Stimulated activated CD8-positive, alpha-beta memory T cell treated with anti-CD3 and anti-CD28 coated beads, Interleukin-15, amount 100 ng/mL, for 24 hours (primary cell): ENCODE results near the gene ITGAL.
"Not testable (repeated sequence)": the region's sequence is repeated elsewhere in the genome, so short reads cannot be mapped to it uniquely, and the experiment has no call there.

Source experiments
- DNase-seq: peaks from one replicate; pipeline ENCODE4 v3.0.0-alpha.2; 2020; ENCODE audit warnings: low read depth

ITGAL gene

DNA sequence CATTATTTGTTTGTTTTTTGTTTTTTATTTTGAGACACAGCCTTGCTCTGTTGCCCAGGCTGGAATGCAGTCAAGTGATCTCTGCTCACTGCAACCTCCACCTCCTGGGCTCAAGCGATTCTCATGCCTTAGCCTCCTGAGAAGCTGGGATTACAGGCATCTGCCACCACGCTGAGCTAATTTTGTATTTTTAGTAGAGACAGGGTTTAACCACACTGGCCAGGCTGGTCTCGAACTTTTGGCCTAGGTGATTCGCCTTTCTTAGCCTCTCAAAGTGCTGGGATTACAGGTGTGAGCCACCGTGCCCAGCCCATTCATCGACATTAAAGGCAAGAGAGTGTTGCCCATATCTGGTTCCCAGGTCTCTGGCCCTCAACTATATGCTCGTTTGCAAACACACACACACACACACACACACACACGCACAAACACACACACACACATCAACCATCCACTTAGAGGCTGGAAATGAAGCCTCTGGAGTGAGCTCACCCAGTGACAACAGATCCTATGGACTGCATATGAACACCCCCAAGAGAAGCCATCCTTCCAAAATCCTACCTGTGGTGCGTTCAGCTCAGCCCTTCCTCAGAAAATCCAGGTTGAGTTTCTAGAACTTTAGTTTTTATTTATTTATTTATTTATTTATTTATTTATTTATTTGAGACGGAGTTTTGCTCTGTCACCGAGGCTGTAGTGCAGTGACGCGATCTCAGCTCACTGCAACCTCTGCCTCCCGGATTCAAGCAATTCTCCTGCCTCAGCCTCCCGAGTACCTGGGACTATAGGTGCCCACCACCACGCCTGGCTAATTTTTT lies 14.6 kb upstream of the ITGAL start:
- no peak for DNase-seq

DNA sequence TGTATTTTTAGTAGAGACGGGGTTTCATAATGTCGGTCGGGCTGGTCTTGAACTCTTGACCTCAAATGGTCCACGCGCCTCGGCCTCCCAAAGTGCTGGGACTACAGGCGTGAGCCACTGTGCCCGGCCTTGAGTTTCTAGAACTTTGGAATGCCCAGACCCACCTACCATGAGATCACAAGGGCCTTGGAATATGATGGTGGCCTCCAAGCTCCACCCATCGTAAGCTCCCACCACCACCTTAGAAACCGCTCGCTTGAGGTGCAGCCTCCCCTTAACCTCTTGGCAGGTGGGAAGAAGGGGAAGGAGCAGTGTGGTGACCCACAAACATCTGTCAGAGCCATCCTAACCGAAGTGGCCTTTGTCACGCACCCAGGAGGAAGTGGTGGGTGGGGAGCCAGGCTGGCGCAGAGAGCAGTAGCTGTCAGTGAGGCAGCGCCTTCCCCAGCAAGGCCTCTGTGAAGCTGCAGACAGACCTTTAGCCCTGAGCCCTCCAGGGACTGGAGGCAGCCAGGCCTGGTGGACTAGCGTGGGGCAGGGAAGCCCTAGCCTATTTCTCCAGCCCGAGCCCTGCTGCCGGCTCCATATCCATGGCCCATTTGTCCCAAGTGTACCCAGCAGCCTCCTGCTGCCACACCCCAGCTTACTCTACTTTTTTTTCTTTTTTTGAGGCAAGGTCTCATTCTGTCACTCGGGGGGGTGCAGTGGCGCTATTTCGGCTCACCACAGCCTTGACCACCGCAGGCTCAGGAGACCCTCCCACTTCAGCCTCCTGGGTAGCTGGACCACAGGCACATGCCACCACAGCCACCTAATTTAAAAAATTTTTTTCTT lies 13.8 kb upstream of the ITGAL start:
- peak; percentile 50 for DNase-seq

DNA sequence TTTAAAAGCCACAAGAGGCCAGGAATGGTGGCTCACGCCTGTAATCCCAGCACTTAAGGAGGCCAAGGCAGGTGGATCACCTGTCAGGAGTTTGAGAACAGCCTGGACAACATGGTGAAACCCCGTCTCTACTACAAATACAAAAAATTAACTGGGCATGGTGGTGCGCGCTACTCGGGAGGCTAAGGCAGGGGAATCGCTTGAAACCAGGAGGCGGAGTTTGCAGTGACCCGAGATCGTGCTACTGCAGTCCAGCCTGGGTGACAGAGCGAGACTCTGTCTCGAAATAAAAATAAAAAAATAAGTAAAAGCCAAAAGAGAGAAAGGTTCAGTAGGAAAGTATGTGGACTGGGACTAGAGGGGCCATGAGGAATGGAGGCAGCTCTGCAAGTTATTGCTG lies 13.1 kb upstream of the ITGAL start:
- DNase-seq = no peak

DNA sequence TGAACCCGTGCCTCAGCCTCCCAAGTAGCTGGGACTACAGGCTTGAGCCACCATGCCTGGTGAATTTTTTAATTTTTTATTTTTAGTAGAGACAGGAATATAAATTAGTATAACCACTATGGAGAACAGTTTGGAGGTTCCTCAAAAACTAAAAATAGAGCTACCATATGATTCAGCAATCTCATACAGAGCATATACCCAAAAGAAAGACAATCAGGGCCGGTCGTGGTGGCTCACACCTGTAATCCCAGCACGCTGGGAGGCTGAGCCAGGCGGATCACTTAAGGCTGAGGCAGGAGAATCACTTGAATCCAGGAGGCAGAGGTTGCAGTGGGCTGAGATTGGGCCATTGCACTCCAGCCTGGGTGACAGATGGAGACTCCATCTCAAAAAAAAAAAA lies 11.1 kb upstream of the ITGAL start:
- DNase-seq = not testable (repeated sequence)

DNA sequence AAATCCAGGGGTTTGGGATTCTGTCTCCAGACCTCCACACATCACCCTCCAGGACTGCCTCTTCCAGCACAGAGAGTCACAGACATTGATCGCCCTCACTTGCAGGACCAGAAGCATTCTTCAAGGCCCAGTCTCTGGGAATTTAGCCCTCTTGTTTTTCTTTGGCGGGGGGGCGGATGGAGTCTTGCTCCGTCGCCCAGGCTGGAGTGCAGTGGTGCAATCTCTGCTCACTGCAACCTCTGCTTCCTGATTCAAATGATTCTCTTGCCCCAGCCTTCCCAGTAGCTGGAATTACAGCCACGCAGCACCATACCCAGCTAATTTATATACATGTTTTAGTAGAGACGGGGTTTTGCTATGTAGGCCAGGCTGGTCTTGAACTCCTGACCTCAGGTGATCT lies 8.5 kb upstream of the ITGAL start:
- DNase-seq = no peak

DNA sequence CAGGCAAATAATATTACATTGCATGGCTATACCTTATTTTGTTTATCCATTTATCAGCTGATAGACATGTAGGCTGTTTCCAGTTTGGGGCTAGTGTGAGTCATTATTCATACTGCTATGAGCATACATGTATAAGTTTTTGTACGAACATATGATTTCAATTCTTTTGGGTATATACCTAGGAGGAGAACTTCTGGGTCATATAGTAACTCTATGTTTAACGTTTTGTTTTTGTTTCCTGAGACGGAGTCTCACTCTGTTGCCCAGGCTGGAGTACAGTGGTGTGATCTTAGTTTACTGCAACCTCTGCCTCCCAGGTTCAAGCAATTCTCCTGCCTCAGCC lies 2.4 kb upstream of the ITGAL start:
- no peak for DNase-seq

DNA sequence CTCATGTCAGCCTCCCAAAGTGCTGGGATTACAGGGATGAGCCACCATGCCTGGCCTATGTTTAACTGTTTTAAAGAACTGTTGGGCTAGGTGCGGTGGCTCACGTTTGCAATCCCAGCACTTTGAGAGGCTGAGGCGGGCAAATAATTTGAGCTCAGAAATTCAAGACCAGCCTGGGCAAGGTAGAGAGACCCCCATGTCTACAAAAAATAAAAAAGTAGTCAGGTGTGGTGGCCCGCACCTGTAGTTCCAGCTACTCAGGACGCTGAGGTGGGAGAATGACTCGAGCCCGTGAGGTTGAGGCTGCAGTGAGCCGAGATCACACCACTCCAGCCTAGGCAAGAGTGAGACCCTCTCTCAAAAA lies 1.9 kb upstream of the ITGAL start:
- DNase-seq = no peak

DNA sequence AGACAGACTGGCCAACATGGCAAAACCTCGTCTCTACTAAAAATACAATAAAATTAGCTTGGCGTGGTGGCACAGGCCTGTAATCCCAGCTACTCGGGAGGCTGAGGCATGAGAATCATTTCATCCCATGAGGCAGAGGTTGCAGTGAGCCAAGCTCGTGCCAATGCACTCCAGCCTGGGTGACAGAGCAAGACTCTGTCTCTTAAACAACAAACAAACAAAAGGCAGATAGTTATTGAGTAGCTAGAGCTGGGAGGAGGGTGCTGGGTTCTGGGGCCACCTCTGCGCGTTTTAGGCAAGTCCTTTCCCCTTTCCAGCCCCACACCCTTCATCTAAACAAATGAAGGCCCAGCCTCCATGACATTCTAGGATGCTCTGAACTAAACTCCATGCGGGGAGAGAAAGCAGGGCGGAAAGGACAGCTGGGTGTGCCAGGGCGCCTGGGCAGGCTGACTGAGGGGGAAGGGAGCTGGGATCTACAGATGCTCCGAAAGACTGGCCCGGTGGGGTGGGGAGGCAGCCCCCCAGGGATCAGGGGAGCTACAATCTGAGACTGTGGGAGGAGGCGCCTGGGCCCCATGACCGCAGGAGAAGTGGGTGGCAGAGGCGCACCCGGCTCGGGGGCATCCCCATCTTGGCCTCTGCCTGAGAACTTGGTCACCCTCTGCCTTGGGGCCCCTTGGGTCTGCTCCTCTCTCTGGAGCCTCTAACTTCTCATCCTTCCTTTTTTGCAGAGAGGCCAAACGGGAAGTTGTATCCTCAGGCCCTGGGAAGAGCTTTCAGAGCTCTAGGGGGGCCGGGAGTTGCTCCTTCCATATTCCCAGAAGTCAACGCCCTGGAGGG lies 910 bp downstream of the ITGAL start:
- DNase-seq = peak; percentile 46

DNA sequence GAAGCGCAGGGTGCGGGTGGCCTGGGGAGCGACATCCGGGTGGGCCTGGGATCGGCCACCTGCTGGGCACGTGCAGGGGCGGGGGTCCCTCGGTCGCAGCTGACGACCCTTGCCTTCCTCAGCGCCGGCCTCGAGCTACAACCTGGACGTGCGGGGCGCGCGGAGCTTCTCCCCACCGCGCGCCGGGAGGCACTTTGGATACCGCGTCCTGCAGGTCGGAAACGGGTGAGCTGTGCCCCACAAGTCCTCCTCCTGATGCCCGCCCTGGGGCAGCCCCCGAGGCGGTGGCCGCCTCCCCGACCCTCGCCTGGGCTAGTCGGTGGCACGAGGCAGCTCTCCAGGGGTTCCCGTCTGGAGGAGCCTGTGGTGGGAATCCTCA lies 1.5 kb downstream of the ITGAL start:
- DNase-seq = no peak

DNA sequence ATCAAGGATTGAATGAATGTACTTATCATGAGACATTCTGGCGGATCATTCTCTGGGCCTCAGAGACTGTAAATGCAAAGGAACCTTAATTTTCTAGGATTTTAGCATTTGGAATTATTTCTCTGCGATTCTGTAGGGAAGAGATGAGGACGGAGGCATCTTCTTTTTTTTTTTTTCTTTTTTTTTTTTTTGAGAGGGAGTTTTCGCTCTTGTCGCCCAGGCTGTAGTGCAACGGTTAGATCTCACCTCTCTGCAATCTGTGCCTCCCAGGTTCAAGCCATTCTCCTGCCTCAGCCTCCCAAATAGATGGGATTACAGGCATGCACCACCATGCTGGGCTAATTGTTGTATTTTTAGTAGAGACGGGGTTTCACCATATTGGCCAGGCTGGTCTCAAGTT lies 2.1 kb downstream of the ITGAL start:
- DNase-seq = no peak

DNA sequence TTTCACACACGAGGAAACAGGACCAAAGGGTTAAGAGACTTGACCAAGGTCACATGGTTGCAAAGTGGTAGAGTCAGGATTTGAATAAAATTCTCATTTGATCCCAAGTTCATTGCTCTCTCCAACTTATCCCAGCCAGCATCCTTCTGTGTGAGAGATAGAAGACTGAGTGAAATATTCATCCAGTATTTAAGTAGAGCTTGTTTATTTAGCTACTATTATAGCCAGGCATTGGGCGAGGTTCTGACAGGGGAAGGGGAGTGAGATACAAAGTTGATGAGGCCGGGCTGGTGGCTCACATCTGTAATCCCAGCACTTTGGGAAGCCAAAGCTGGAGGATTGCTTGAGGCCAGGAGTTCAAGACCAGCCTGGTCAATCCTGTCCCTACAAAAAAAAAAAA lies 4.4 kb downstream of the ITGAL start:
- no peak for DNase-seq

DNA sequence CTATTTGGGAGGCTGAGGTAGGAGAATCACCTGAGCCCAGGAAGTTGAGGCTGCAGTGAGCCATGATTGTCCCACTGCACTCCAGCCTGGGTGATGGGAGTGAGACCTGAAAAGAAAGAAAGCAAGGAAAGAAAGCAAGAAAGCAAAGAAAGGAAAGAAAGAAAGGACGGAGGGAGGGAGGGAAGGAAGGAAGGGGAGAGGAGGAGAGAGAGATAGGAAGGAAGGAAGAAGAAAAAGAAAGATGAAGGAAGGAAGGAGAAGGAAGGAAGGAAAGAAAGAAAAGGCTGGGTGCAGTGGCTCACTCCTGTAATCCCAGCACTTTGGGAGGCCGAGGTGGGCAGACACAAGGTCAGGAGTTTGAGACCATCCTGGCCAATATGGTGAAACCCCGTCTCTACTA lies 5.2 kb downstream of the ITGAL start:
- not testable (repeated sequence) for DNase-seq

DNA sequence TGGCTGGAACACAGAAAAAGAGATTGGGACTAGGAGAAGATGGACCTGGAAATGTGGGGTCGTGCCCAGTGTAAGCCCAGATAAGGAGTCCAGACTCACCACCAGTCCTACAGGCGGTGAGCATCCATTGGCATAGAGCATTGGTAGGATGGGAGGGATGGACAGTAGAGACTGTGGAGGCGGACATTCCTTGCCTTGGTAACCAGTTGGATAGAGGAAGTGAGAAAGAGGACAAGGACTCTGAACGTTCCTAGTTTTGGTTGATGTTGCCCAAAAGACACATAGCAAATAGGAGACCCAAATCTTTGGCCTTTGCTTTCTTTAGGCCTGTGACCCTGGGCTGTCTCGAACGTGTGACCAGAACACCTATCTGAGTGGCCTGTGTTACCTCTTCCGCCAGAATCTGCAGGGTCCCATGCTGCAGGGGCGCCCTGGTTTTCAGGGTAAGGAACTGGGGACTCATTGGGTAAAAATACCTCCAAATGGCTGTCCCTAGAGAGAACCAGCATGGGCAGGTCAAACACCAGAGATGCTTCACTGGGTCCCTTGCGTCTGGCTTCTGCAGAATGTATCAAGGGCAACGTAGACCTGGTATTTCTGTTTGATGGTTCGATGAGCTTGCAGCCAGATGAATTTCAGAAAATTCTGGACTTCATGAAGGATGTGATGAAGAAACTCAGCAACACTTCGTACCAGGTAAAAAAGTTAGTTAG lies 6.4 kb downstream of the ITGAL start:
- DNase-seq = no peak

DNA sequence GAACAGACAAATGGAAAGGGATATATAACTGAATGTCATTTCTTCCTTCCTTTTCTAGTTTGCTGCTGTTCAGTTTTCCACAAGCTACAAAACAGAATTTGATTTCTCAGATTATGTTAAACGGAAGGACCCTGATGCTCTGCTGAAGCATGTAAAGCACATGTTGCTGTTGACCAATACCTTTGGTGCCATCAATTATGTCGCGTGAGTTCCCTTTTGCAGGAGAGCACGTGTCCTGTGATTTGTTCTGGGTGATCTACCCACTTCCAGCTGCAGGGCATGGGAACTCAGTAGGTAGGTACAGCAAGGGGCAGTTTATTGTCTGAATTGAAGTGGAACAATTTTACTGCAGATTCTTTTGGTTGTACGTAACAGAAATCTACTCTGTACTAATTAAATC lies 8.8 kb downstream of the ITGAL start:
- no peak for DNase-seq

DNA sequence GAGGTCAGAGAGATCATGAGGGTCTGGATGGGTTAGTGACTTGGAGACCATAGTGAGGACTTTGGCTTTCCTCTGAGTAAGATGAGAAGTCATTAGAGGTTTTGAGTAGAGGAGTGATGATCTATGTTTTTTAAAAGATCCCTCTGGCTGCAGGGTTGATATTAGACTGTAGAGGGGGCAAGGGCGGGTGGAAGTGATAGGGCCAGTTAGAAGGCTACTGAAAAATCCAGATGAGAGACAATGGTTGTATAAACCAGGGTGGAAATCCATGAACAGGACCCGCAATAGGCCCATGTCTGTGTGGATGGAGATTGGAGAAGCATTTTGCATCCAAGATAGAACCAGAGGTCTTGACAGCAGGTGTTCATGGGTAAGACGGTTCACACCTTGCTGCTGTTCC lies 9.8 kb downstream of the ITGAL start:
- DNase-seq = no peak

DNA sequence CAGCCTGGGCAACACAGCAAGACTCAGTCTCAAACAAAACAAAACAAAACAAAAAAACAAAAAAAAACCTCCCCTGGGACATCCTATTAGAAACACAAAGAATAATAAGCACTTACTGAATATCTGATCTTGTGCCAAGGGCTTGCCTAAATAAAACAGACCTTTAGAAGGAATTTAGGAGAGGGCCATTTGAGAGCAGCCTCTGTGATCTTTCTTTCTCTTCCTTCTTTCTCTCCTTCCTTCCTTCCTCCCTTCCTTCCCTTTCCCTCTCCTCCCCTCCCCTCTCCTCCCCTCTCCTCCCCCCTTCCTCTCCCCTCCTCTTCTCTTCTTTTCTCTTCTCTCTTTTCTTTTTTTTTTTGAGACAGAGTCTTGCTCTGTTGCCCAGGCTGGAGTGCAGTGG lies 12.3 kb downstream of the ITGAL start:
- no peak for DNase-seq

DNA sequence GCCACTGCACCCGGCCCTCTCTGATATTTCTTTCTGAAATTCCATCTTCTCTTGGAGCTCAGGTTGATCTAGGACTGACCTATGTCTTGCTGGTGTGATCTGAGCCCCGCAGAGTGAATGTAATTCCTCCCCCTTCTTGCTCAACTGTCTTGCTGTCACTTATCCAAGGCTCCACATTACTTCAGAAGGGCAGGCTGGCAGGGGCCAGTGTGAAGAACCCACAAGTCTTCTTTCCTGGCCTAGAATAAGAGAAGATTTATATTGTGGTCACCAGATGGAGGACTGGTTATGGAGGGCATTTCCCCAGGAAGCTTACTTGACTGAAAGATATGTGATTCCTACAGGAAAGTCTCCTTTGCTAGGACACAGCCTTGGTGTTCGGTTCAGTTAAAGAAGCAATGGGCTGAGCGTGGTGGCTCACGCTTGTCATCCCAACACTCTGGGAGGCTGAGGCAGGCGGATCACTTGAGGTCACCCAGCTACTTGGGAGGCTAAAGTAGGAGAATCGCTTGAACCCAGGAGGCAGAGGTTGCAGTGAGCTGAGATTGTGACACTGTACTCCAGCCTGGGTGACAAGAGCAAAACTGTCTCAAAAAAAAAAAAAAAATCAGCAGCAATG lies 13.4 kb downstream of the ITGAL start:
- DNase-seq = no peak

DNA sequence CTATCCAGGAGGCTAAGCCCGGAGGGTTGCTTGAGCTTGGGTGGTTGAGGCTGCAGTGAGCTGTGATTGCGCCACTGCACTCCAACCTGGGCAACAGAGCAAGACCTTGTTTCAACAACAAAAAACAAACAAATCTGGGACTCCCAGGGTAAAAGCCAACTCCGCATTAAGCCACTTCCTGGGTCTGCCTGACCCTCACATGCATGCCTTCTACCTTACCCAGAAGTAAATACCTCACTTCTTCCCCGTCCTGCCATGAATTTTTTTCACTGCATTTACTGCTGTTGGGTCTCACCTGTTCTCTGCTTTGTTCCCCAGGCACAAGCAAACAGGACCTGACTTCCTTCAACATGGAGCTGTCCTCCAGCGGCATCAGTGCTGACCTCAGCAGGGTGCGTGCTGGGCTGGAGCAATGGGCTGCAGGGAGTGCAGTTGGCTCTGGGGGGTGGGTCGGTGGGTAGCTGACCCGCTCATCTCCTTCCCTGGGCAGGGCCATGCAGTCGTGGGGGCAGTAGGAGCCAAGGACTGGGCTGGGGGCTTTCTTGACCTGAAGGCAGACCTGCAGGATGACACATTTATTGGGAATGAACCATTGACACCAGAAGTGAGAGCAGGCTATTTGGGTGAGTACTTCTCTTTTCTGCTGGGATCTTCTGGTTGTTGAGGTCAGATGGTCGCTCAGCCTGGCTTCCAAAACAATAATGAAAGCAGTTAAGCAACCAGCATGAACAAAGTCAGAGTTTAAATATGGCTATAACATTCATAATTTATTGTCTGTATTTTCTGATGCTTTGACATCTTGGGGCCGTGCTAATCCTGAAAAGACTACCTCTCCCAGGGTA lies 16.4 kb downstream of the ITGAL start:
- DNase-seq = no peak

DNA sequence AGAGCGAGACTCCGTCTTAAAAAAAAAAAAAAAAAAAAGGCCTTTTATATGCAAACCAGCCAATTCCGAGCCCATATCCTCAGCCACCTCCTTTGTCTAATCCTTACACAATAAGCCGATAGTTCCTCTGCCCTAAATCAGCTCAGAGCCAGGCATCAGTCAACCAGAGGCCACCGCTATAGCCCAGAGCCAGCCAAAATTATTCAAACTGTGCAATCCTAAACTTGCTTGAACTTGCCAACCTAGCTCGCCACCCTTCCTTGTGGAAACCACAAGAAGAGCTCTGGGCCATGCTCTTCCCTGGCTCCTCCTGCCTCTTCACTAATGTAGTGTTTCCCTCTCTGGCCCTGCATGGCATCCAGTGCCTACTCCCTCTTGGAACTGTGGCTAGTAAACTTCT lies 17.7 kb downstream of the ITGAL start:
- DNase-seq = no peak

DNA sequence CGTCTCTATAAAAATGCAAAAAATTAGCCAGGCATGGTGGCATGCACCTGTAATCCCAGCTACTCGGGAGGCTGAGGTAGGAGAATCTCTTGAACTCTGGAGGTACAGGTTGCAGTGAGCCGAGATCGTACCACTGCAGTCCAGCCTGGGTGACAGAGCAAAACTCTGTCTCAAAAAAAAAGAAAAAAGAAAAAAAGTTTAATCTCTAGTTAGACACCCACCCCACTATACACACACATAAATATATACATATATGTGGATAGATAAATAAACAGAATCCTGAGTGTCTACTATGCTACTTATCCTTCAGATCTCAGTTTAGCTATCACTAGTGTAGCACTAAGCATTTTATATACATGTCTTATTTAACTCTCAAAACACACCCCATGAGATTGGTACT lies 18.7 kb downstream of the ITGAL start:
- DNase-seq = no peak
